Loucy (cell line): ENCODE measurements around the gene SP2.

ENCODE experiments used
- EZH2phosphoT487 ChIP-seq: fragments of 200-600 bp; IDR thresholded peaks from 2 replicates; pipeline ENCODE4 v1.6.1; 2018; ENCODE audit warnings: antibody characterized with exemption, mild to moderate bottlenecking, moderate library complexity, borderline replicate concordance
- TF ChIP-seq, protein P1 (sequence below): fragments of 200-600 bp; sonication (generic); conservative IDR thresholded peaks from 2 replicates; pipeline ENCODE4 v1.5.1; 2014; ENCODE audit warnings: mild to moderate bottlenecking, antibody characterized with exemption, low read length

DNA sequence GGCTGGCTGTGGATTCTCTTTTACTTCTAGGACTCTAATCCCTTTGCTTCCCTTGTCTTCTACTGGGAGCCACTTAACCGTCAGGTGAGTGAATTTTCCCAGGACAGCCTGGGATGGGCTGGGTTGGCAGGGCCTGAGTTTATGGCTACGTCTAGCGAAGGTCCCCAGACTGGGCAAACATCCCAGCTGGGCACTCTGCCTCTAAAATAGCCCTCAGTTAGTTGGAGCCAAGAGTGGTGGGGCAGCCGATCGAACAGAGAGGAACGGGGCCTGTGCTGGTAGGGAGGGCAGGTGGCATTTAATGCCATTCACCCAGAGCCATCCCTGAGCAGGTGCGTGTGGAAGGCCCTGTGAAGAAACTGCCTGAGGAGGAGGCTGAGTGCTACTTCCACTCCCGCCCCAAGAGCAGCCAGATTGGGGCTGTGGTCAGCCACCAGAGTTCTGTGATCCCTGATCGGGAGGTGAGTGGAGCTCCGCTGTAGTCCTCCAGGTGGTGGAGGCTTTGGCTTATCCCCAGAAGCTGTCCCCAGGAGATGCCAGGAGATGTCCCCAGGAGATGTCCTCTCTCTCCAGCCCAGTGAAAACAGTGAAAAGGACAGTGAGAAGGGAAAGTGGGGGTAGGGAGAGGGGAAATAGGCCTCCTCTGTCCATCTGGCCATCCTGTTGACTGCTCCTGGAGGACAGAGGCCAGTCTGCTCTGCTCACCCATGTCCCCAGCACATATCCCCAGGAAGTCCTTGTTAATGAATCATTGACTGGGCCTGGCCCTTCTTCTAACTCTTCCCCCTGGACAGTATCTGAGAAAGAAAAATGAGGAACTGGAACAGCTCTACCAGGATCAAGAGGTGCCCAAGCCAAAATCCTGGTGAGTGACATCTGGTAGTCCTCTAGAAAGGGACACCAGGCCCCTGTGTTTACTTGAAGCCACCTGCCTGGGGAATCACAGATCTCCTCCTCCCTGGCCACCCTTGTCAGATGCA lies 49.8 kb downstream of the SP2 start:
- TF ChIP-seq, protein P1, sequence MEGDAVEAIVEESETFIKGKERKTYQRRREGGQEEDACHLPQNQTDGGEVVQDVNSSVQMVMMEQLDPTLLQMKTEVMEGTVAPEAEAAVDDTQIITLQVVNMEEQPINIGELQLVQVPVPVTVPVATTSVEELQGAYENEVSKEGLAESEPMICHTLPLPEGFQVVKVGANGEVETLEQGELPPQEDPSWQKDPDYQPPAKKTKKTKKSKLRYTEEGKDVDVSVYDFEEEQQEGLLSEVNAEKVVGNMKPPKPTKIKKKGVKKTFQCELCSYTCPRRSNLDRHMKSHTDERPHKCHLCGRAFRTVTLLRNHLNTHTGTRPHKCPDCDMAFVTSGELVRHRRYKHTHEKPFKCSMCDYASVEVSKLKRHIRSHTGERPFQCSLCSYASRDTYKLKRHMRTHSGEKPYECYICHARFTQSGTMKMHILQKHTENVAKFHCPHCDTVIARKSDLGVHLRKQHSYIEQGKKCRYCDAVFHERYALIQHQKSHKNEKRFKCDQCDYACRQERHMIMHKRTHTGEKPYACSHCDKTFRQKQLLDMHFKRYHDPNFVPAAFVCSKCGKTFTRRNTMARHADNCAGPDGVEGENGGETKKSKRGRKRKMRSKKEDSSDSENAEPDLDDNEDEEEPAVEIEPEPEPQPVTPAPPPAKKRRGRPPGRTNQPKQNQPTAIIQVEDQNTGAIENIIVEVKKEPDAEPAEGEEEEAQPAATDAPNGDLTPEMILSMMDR = no peak
- TF ChIP-seq EZH2phosphoT487 = no peak
